Natural killer cell (primary cell): ENCODE results near the gene ITSN2. TPM values are rescaled to one million over a fixed set of nuclear protein-coding genes. Genes with fewer than 3 reads are reported as not detected.

Source experiments
- ATAC-seq, 3 donors: fragments of 150-1000 bp in 2 of 3; fragments of 200-7000 bp in 1 of 3; cut with Tn5 transposase; 1 replicate in 1 of 3; 2 replicates in 2 of 3; pipeline ENCODE4 v1.10.0; 2021; ENCODE audit warnings: mild to moderate bottlenecking in 2 of 3, moderate library complexity in 2 of 3
- DNase-seq, 2 donors: peaks; one replicate each; pipeline versions ENCODE4 v3.0.0 to v3.0.0-alpha.2; 2013 to 2021; ENCODE audit warnings: mixed read lengths in 1 of 2
- H3K27ac ChIP-seq: one replicate; pipeline ENCODE4 v1.5.1; 2013; ENCODE audit warnings: mild to moderate bottlenecking, low read length
- H3K27me3 ChIP-seq: one replicate; pipeline ENCODE4 v1.6.1; 2013; ENCODE audit warnings: low read length; ENCODE audit not compliant: control insufficient read depth, insufficient read depth
- H3K36me3 ChIP-seq: one replicate; pipeline ENCODE4 v1.6.1; 2013; ENCODE audit warnings: low read length; ENCODE audit not compliant: control insufficient read depth, insufficient read depth
- H3K4me1 ChIP-seq: one replicate; pipeline ENCODE4 v1.6.1; 2013; ENCODE audit warnings: low read length; ENCODE audit not compliant: control insufficient read depth, insufficient read depth
- H3K4me3 ChIP-seq: one replicate; pipeline ENCODE4 v1.5.1; 2013; ENCODE audit warnings: low read length
- H3K9me3 ChIP-seq: one replicate; pipeline ENCODE4 v1.6.1; 2013; ENCODE audit warnings: low read length; ENCODE audit not compliant: control insufficient read depth, insufficient read depth
- H3K27ac Mint-ChIP-seq, 2 donors: one replicate each; pipeline ENCODE4 v1.8.0; 2022; ENCODE audit warnings: mild to moderate bottlenecking in 2 of 2, mixed read lengths in 2 of 2, moderate library complexity in 1 of 2
- H3K27me3 Mint-ChIP-seq, 2 donors: one replicate each; pipeline ENCODE4 v1.8.0; 2022; ENCODE audit warnings: low read depth in 2 of 2, mixed read lengths in 2 of 2
- H3K36me3 Mint-ChIP-seq: one replicate; pipeline ENCODE4 v1.8.0; 2022; ENCODE audit warnings: mixed read lengths
- H3K4me1 Mint-ChIP-seq, 2 donors: one replicate each; pipeline ENCODE4 v1.8.0; 2022; ENCODE audit warnings: mixed read lengths in 2 of 2
- H3K4me3 Mint-ChIP-seq: one replicate; pipeline ENCODE4 v1.8.0; 2022; ENCODE audit warnings: mild to moderate bottlenecking, moderate library complexity, mixed read lengths
- H3K9me3 Mint-ChIP-seq, 2 donors: one replicate each; pipeline ENCODE4 v1.8.0; 2022; ENCODE audit warnings: mixed read lengths in 2 of 2
- CTCF ChIP-seq: fragments of 200-600 bp; IDR thresholded peaks from one replicate; pipeline ENCODE4 v1.8.0; 2022; ENCODE audit warnings: antibody characterized with exemption
- WGBS: methylation state at CpG from one replicate; pipeline ENCODE4 v1.1.7; 2013; ENCODE audit warnings: missing lambda C conversion rate; ENCODE audit not compliant: insufficient coverage; 5-methylcytosine and 5-hydroxymethylcytosine counted together
- intact Hi-C: fragments of 100-400 bp; cut with micrococcal nuclease; formaldehyde crosslinking; loops from one replicate; pipeline ENCODE4 v1.14.2; 2022
- total RNA-seq, 4 donors: library from RNA; stranded (reverse); fragments of 120-200 nt in 1 of 4; gene quantifications; one replicate each; pipeline versions ENCODE4 v1.2.3 to v1.2.4, GENCODE V29; 2013 to 2022

The ITSN2 gene
- total RNA-seq, 3 donors from 2014 or later (not counting 1 experiment from before 2014, with no cell fraction given): 101 to 118 (median 115) TPM

GRCh38 chr2:24392542-24393059 is 32.3 kb upstream of the ITSN2 start:
- ATAC-seq (no peak), DNase-seq (no peak)
- Histone ChIP-seq H3K27ac (no peak overlapping the region), H3K9me3 (no peaks in the 10 kb centered on the region), H3K36me3 (no peaks in the 10 kb centered on the region), H3K4me1 (no peaks in the 10 kb centered on the region), H3K4me3 (no peak overlapping the region), H3K27me3 (no peaks in the 10 kb centered on the region)
- intact Hi-C loops: no loop called here
- 92% methylated on average over 5 of the region's 5 CpGs for WGBS
- H3K4me1 Mint-ChIP-seq: no peaks in the 10 kb centered on the region
- H3K4me3 Mint-ChIP-seq: no peak overlapping the region
- peaks cover 0 to 3% of the 10 kb centered on the region in 2 donors for H3K27me3 Mint-ChIP-seq
- no peak overlapping the region for H3K27ac Mint-ChIP-seq
- H3K9me3 Mint-ChIP-seq: no peaks in the 10 kb centered on the region
- no peak for TF ChIP-seq CTCF
- no peaks in the 10 kb centered on the region for H3K36me3 Mint-ChIP-seq

- Mint-ChIP-seq H3K27ac (no peak overlapping the region), H3K4me3 (no peak overlapping the region), H3K9me3 (no peaks in the 10 kb centered on the region), H3K36me3 (no peaks in the 10 kb centered on the region), H3K4me1 (no peaks in the 10 kb centered on the region), H3K27me3 (no peaks in the 10 kb centered on the region)
- H3K9me3 ChIP-seq: no peaks in the 10 kb centered on the region
- no peak for TF ChIP-seq CTCF
- H3K27me3 ChIP-seq: no peaks in the 10 kb centered on the region
- DNase-seq (no peak), ATAC-seq (no peak)
- intact Hi-C loops: no loop called here
- H3K27ac ChIP-seq: no peak overlapping the region
- no peaks in the 10 kb centered on the region for H3K36me3 ChIP-seq
- H3K4me1 ChIP-seq: no peaks in the 10 kb centered on the region
- H3K4me3 ChIP-seq: no peak overlapping the region
- 100% methylated on average over 1 of the region's 2 CpGs for WGBS
Observed at GRCh38 chr2:24385366-24385765, 25.0 kb upstream of the ITSN2 start.

- ATAC-seq (peak; percentile 89 to 97 (median 95)), DNase-seq (peak; percentile 38 to 84)
- Mint-ChIP-seq H3K36me3 (no peaks in the 10 kb centered on the region), H3K27me3 (no peaks in the 10 kb centered on the region), H3K4me3 (no peak overlapping the region), H3K4me1 (no peaks in the 10 kb centered on the region), H3K9me3 (no peaks in the 10 kb centered on the region), H3K27ac (no peak overlapping the region)
- H3K4me3 ChIP-seq: no peak overlapping the region
- H3K4me1 ChIP-seq: no peaks in the 10 kb centered on the region
- no peaks in the 10 kb centered on the region for H3K36me3 ChIP-seq
- no peak overlapping the region for H3K27ac ChIP-seq
- intact Hi-C loops: loop anchor here (1.0 to 5.0 kb wide), 3 partner anchors 145 to 560 kb away; no protein-coding TSS in a partner anchor
- WGBS: 38% methylated on average over 10 of the region's 10 CpGs
- H3K27me3 ChIP-seq: no peaks in the 10 kb centered on the region
- TF ChIP-seq CTCF: peak; percentile 67
- H3K9me3 ChIP-seq: no peaks in the 10 kb centered on the region
Observed at GRCh38 chr2:24382363-24383073, 22.2 kb upstream of the ITSN2 start.
